GM12878 (cell line): ENCODE data around the gene MCF2L2. TPM values are rescaled to one million over a fixed set of nuclear protein-coding genes. Genes with fewer than 3 reads are reported as not detected.

Source experiments
- ATAC-seq: fragments of 200-7000 bp; cut with Tn5 transposase; 3 replicates; pipeline ENCODE4 v1.9.1; 2020; ENCODE audit warnings: mild to moderate bottlenecking, moderate library complexity
- BruUV-seq: library from RNA; stranded (reverse); fragments of 400-500 nt; replicated peaks from 2 replicates; lab custom pipeline; 2021; lab: Mats Ljungman, UMichigan
- CTCF ChIA-PET: fragments of 300-600 bp; sonication (Branson Sonifier 250); formaldehyde crosslinking; extraction: SDS; loops from one replicate; lab custom pipeline; 2021; ENCODE audit warnings: inconsistent platforms; lab: Yijun Ruan, JAX
- POLR2A ChIA-PET: fragments of 350-600 bp; formaldehyde crosslinking; extraction: SDS; loops from one replicate; lab custom pipeline; 2021; ENCODE audit warnings: inconsistent platforms; lab: Charles Lee
- RAD21 ChIA-PET: fragments of 300-600 bp; sonication (Branson Sonifier 250); formaldehyde crosslinking; loops from one replicate; lab custom pipeline; 2023; ENCODE audit warnings: antibody characterized with exemption; ENCODE audit not compliant: unreplicated experiment; lab: Charles Lee
- SMC1A ChIA-PET: fragments of 300-600 bp; sonication (Branson Sonifier 250); formaldehyde crosslinking; loops from one replicate; lab custom pipeline; 2023; ENCODE audit not compliant: unreplicated experiment, uncharacterized antibody; lab: Charles Lee
- DNase-seq: peaks from one replicate; pipeline ENCODE4 v3.0.0-alpha.2; 2011; ENCODE audit warnings: low read depth, low spot score
- FAIRE-seq: peaks from 3 replicates; lab custom pipeline; 2011; peaks lifted over from hg19 to GRCh38; lab: Jason Lieb, UNC
- H2AFZ ChIP-seq: 2 replicates; pipeline ENCODE4 v1.6.0; 2011; ENCODE audit warnings: low read depth, low read length, control low read depth; ENCODE audit not compliant: control insufficient read depth
- H3K27ac ChIP-seq: 2 replicates; pipeline ENCODE4 v1.5.1; 2011; ENCODE audit warnings: control low read depth; ENCODE audit not compliant: control insufficient read depth, insufficient read depth
- H3K27me3 ChIP-seq, 2 experiments: replicated peaks in 1 of 2; 2 replicates each; pipeline versions ENCODE4 v1.6.0 to v1.6.1; 2011; ENCODE audit warnings: low read length in 1 of 2; ENCODE audit not compliant: control insufficient read depth in 2 of 2, insufficient read depth in 2 of 2
- H3K36me3 ChIP-seq, 2 experiments: 2 replicates each; pipeline ENCODE4 v1.5.1; 2011; ENCODE audit warnings: low read length in 1 of 2; ENCODE audit not compliant: control insufficient read depth in 2 of 2, insufficient read depth in 2 of 2
- H3K4me1 ChIP-seq: 2 replicates; pipeline ENCODE4 v1.6.1; 2011; ENCODE audit warnings: mild to moderate bottlenecking, low read length, moderate library complexity, mixed read lengths; ENCODE audit not compliant: control insufficient read depth, insufficient read depth
- H3K4me2 ChIP-seq: 2 replicates; pipeline ENCODE4 v1.6.0; 2011; ENCODE audit warnings: control low read depth; ENCODE audit not compliant: control insufficient read depth, insufficient read depth
- H3K4me3 ChIP-seq: fragments of 200-600 bp; sonication (generic); 2 replicates; pipeline ENCODE4 v1.5.1; 2016
- H3K79me2 ChIP-seq: 2 replicates; pipeline ENCODE4 v1.6.0; 2011; ENCODE audit warnings: low read length; ENCODE audit not compliant: control insufficient read depth, insufficient read depth
- H3K9ac ChIP-seq: 2 replicates; pipeline ENCODE4 v1.8.0; 2011; ENCODE audit warnings: low read length, control low read depth, mixed read lengths; ENCODE audit not compliant: control insufficient read depth, insufficient read depth
- H3K9me3 ChIP-seq: replicated peaks from 3 replicates; pipeline ENCODE4 v1.5.1; 2011; ENCODE audit warnings: mild to moderate bottlenecking, low read length; ENCODE audit not compliant: control insufficient read depth, insufficient read depth
- H4K20me1 ChIP-seq: 2 replicates; pipeline ENCODE4 v1.6.0; 2011; ENCODE audit not compliant: control insufficient read depth, insufficient read depth
- EGR1 ChIP-seq, 2 experiments: IDR thresholded peaks; 1 replicate in 1 of 2; 2 replicates in 1 of 2; pipeline ENCODE4 v1.6.1; 2011 to 2012; ENCODE audit warnings: low read depth in 2 of 2, low read length in 2 of 2, borderline replicate concordance in 1 of 2, mild to moderate bottlenecking in 1 of 2, moderate library complexity in 1 of 2
- RAD21 ChIP-seq: IDR thresholded peaks from 2 replicates; pipeline ENCODE4 v1.6.1; 2011; ENCODE audit warnings: mild to moderate bottlenecking, low read depth, low read length, moderate library complexity; ENCODE audit not compliant: insufficient read depth
- SMC3 ChIP-seq: IDR thresholded peaks from 2 replicates; pipeline ENCODE4 v1.6.1; 2011; ENCODE audit warnings: low read length, improper control_type of control experiment, borderline replicate concordance
- STAT1 ChIP-seq: fragments of 450-650 bp; conservative IDR thresholded peaks from 2 replicates; pipeline ENCODE4 v1.6.1; 2014; ENCODE audit warnings: antibody characterized with exemption, mild to moderate bottlenecking
- WGBS: methylation state at CpG from one replicate; pipeline ENCODE4 v1.1.6; 2016; ENCODE audit warnings: low lambda C conversion rate; ENCODE audit not compliant: insufficient replicate concordance, insufficient coverage; ENCODE audit errors: missing lambda C conversion rate; 5-methylcytosine and 5-hydroxymethylcytosine counted together
- in situ Hi-C: fragments of 300-500 bp; cut with MboI; formaldehyde crosslinking; loops from 9 replicates; pipeline ENCODE4 v1.14.3; 2018; ENCODE audit warnings: mixed read lengths
- intact Hi-C: fragments of 100-400 bp; cut with micrococcal nuclease; formaldehyde crosslinking; loops from one replicate; pipeline ENCODE4 v1.14.2; 2022; ENCODE audit not compliant: unreplicated experiment
- polyA plus RNA-seq, 11 experiments: library from polyadenylated mRNA; depleted of rRNA in 4 of 11; unstranded in 6 of 11; stranded (reverse) in 5 of 11; fragments of >200 nt; fragmentation: Nextera tagmentation in 4 of 11; fragmentation: Illumina TruSeq in 1 of 11; extraction: Ambion mirVana in 4 of 11; extraction: Trizol in 1 of 11; gene quantifications; 1 replicate in 1 of 11; 2 replicates in 10 of 11; pipeline versions ENCODE4 v1.2.1 to v1.2.3, GENCODE V29; 2011 to 2016; ENCODE audit warnings: inconsistent platforms in 2 of 11, missing spikeins in 2 of 11, low read depth in 1 of 11
- total RNA-seq, 4 experiments: library from RNA; depleted of rRNA in 3 of 4; stranded (reverse); fragments of >200 nt in 3 of 4; fragmentation: Illumina TruSeq in 1 of 4; extraction: Trizol in 1 of 4; gene quantifications; 2 replicates each; pipeline versions ENCODE4 v1.2.1 to v1.2.3, GENCODE V29; 2013 to 2021
- TF ChIP-seq, protein P1 (sequence below), 3 experiments: IDR thresholded peaks in 2 of 3; conservative IDR thresholded peaks in 1 of 3; 2 replicates each; pipeline ENCODE4 v1.5.1; 2011; ENCODE audit warnings: low read depth in 3 of 3, low read length in 3 of 3, mild to moderate bottlenecking in 3 of 3, control low read depth in 2 of 3, moderate library complexity in 2 of 3, inconsistent platforms in 1 of 3, mixed read lengths in 1 of 3; ENCODE audit not compliant: control insufficient read depth in 2 of 3, insufficient read depth in 1 of 3; ENCODE audit errors: extremely low read depth in 1 of 3

MCF2L2 gene
- total and polyA plus RNA-seq, 10 of the 15 experiments (the other 5 are each of a cell fraction or from before 2014, with no cell fraction given), result 0.37 to 2.8 (median 1.4) TPM

DNA sequence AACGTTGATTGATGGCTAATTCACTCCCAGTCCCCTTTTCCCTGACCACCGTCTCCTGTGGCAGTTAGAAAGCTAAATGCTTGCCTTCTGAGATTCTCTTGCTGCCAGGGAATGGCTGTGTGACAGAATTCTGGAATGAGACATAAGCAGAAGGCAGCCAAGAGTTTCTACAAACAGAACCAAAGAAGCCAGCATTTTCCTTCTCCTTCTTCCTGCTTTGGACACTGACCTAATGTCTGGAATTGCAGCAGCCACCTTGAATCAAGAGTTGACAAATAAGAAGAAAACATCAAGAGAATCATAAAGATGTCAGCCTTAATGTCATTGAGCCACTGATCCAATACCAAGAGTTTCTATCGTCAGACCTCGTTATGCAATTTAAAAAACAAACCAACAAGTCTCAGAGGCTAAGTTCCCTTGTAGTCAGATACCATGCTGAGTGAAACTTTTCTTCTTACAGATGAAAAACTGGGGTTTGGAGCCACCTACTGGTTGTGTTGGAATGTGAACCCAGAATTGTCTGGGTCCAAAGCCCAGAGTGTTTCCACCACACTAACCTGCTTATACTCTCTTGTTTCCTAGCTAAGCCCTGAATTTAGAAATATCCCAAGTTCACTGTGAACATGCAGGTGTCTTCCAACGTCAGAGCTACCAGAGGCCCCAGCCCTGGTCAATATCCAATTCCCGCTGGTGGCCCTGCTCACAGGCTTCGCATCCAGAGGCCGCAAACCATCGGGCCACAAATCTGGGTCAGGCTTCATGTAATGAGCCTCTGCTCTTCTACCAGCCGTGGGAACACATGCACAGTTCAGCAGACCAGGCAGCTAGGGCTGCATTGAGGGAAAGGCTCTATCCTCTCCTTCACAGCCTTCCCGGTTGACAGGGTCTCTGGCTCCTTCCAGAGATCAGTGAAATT is 42.5 kb downstream of the MCF2L2 start:
- no peak overlapping the region for H3K4me2 ChIP-seq
- POLR2A ChIA-PET, result interaction anchor here (0.5 to 5.3 kb wide), 2 partner anchors 201 to 412 kb away, joined by 3 to 23 read pairs; no protein-coding TSS in a partner anchor

More for the DNA sequence above, 42.5 kb downstream of the MCF2L2 start:
- H3K4me1 ChIP-seq, result peaks cover 7% of the 10 kb centered on the region; the same call in 1 of the 2 replicates
- 49% methylated on average over 10 of the region's 11 CpGs for WGBS
- in situ Hi-C loops, result loop anchor here (5.0 kb wide), 2 partner anchors 264 to 479 kb away; no protein-coding TSS in a partner anchor
- no peak overlapping the region for H3K27ac ChIP-seq
- DNase-seq (no peak), ATAC-seq (peak; percentile 85), FAIRE-seq (peak; percentile 62)
- H3K27me3 ChIP-seq, result no peaks in the 10 kb centered on the region
- SMC1A ChIA-PET, result interaction anchor here (0.5 to 8.4 kb wide), 18 partner anchors 12 to 670 kb away, joined by 3 to 265 read pairs (median 4); no protein-coding TSS in a partner anchor
- no TSS peak for BruUV-seq
- no peaks in the 10 kb centered on the region for H3K79me2 ChIP-seq
- H3K4me3 ChIP-seq, result no peak overlapping the region
- CTCF ChIA-PET, result interaction anchor here (0.5 to 9.2 kb wide), 24 partner anchors 9 to 1242 kb away, joined by 3 to 400 read pairs (median 4); no protein-coding TSS in a partner anchor
- H3K36me3 ChIP-seq, result no peaks in the 10 kb centered on the region
- RAD21 ChIA-PET, result interaction anchor here (1.4 to 7.6 kb wide), 6 partner anchors 17 to 671 kb away, joined by 3 to 256 read pairs (median 40); partner anchors contain the start of gene PARL
- TF ChIP-seq STAT1 (no peak), EGR1 (IDR thresholded peaks at IDR 0.05; ENCODE audit: borderline replicate concordance in 1 of 2, low read depth in 2 of 2, low read length in 2 of 2) (no peak), SMC3 (peak; percentile 83), RAD21 (peak; percentile 84)
- TF ChIP-seq, protein P1, sequence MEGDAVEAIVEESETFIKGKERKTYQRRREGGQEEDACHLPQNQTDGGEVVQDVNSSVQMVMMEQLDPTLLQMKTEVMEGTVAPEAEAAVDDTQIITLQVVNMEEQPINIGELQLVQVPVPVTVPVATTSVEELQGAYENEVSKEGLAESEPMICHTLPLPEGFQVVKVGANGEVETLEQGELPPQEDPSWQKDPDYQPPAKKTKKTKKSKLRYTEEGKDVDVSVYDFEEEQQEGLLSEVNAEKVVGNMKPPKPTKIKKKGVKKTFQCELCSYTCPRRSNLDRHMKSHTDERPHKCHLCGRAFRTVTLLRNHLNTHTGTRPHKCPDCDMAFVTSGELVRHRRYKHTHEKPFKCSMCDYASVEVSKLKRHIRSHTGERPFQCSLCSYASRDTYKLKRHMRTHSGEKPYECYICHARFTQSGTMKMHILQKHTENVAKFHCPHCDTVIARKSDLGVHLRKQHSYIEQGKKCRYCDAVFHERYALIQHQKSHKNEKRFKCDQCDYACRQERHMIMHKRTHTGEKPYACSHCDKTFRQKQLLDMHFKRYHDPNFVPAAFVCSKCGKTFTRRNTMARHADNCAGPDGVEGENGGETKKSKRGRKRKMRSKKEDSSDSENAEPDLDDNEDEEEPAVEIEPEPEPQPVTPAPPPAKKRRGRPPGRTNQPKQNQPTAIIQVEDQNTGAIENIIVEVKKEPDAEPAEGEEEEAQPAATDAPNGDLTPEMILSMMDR (IDR thresholded peaks at IDR 0.05 in 2 of 3, conservative IDR thresholded peaks at IDR 0.05 in 1 of 3; ENCODE audit: control insufficient read depth in 2 of 3, extremely low read depth in 1 of 3, insufficient read depth in 1 of 3, low read depth in 3 of 3, low read length in 3 of 3), result peak; percentile 63 to 87 (median 81); a peak in 5 of 6 replicates
- no peak overlapping the region for H3K9ac ChIP-seq
- no peaks in the 10 kb centered on the region for H3K9me3 ChIP-seq
- intact Hi-C loops, result loop anchor here (1.0 kb wide), 2 partner anchors 202 to 264 kb away; no protein-coding TSS in a partner anchor
- H4K20me1 ChIP-seq, result no peaks in the 10 kb centered on the region
- no peak overlapping the region for H2AFZ ChIP-seq
